LNCaP clone FGC (cell line): ENCODE results near the gene MARCKS.
A peak's percentile ranks its signal among the peaks of the same experiment; 100 is the strongest.

Source experiments
- DNase-seq: peaks from one replicate; pipeline ENCODE4 v3.0.0-alpha.2; 2011; ENCODE audit warnings: low read depth
- H3K4me3 ChIP-seq: 2 replicates; pipeline ENCODE4 v1.5.1; 2011; ENCODE audit warnings: mild to moderate bottlenecking, low read depth, low read length, control low read depth
- TF ChIP-seq, protein P1 (sequence below): IDR thresholded peaks from 2 replicates; pipeline ENCODE4 v1.5.1; 2012; ENCODE audit warnings: mild to moderate bottlenecking; ENCODE audit not compliant: control insufficient read depth, insufficient read depth; ENCODE audit errors: extremely low read depth

MARCKS gene, protein sequence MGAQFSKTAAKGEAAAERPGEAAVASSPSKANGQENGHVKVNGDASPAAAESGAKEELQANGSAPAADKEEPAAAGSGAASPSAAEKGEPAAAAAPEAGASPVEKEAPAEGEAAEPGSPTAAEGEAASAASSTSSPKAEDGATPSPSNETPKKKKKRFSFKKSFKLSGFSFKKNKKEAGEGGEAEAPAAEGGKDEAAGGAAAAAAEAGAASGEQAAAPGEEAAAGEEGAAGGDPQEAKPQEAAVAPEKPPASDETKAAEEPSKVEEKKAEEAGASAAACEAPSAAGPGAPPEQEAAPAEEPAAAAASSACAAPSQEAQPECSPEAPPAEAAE

GRCh38 chr6:113856625-113857555 is at the start of gene MARCKS:
MARCKS (plus strand) TSS chr6:113857345; CDS start chr6:113857746, 401 bp downstream.
- peak within 1 kb of the TSS; percentile 97 for H3K4me3 ChIP-seq
- DNase-seq, result no peak
- TF ChIP-seq, protein P1, sequence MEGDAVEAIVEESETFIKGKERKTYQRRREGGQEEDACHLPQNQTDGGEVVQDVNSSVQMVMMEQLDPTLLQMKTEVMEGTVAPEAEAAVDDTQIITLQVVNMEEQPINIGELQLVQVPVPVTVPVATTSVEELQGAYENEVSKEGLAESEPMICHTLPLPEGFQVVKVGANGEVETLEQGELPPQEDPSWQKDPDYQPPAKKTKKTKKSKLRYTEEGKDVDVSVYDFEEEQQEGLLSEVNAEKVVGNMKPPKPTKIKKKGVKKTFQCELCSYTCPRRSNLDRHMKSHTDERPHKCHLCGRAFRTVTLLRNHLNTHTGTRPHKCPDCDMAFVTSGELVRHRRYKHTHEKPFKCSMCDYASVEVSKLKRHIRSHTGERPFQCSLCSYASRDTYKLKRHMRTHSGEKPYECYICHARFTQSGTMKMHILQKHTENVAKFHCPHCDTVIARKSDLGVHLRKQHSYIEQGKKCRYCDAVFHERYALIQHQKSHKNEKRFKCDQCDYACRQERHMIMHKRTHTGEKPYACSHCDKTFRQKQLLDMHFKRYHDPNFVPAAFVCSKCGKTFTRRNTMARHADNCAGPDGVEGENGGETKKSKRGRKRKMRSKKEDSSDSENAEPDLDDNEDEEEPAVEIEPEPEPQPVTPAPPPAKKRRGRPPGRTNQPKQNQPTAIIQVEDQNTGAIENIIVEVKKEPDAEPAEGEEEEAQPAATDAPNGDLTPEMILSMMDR, result no peak

DNA sequence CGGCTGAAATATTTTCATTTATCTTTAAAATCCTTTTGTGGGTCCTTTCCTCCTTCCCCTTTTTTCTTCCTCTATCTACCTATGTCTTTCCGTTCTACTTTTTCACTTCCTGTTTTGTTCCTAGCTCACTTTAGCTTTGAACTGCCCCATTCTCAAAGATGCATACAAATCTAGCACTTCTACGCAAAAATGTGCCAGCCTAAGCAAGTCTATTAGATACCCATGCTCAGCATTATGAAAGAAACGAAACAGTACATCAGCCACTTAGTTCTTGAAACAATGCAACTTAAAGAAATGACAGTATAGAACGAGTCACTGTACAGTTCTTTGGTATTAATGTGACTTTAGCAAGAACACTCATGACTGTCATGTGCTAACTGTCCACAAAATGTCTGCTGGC is 47.3 kb upstream of the MARCKS start:
- no peak overlapping the region for H3K4me3 ChIP-seq
- DNase-seq, result no peak
- TF ChIP-seq, protein P1, result no peak

DNA sequence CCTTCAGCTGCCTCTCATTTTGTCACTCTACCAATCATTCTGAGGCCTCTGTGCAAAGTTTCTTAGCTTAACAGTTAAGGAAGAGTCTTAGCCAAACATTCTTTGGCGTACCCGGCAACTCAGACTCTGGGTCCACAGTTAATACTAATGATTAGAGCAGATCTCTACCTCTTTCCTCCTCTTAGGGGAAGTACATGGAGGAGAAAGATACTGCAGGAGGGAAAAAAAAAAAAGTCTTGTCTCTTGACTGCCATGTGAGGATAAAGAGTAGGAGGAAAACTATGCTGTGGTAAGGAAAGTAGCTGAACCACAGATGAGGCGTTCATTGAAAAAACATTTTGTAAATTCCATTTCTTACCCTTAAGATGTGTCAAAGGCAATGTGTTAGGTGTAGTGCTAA is 44.0 kb upstream of the MARCKS start:
- H3K4me3 ChIP-seq, result no peak overlapping the region
- TF ChIP-seq, protein P1, result no peak
- DNase-seq, result no peak

- DNase-seq, result no peak
Observed at GRCh38 chr6:113818578-113818977, 38.6 kb upstream of the MARCKS start.

GRCh38 chr6:113819169-113819830 is 37.8 kb upstream of the MARCKS start:
- peak; percentile 44 for DNase-seq
- TF ChIP-seq, protein P1, result no peak
- no peak overlapping the region for H3K4me3 ChIP-seq

More at GRCh38 chr6:113818578-113818977, 38.6 kb upstream of the MARCKS start:
- no peak overlapping the region for H3K4me3 ChIP-seq
- TF ChIP-seq, protein P1, result no peak

DNA sequence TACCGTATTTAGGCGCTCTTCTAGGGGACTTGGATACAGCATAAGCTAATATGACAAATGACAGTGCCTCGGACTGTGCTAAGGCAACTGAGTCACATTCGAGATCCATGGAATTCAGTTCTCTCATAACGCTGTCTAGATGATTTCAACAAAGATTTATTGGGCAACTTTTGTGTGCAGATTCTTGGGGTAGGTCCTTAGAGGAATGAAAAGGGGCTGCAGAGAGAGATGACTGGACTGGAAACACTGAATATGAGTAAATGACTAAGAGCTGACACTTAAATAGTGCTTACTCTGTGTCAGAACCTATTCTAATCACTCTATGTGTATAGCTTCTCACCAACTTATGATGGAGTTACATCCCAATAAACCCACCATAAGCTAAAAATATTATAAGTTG is 36.4 kb upstream of the MARCKS start:
- H3K4me3 ChIP-seq, result no peak overlapping the region
- TF ChIP-seq, protein P1, result no peak
- no peak for DNase-seq
